Panc1 (cell line): ENCODE data around the gene ZNF292. TPM values are rescaled to one million over a fixed set of nuclear protein-coding genes. Genes with fewer than 3 reads are reported as not detected.

Experiments used
- ATAC-seq: fragments of 200-7000 bp; cut with Tn5 transposase; 2 replicates; pipeline ENCODE4 v1.9.1; 2020; ENCODE audit warnings: mild to moderate bottlenecking, moderate library complexity
- BruUV-seq: library from RNA; stranded (reverse); fragments of 400-500 nt; replicated peaks from 2 replicates; lab custom pipeline; 2021; lab: Mats Ljungman, UMichigan
- CTCF ChIA-PET: fragments of 300-600 bp; sonication (Branson Sonifier 250); formaldehyde crosslinking; loops from one replicate; lab custom pipeline; 2022; ENCODE audit warnings: antibody characterized with exemption; lab: Charles Lee
- POLR2A ChIA-PET: fragments of 300-600 bp; sonication (Branson Sonifier 250); formaldehyde crosslinking; loops from one replicate; lab custom pipeline; 2022; ENCODE audit warnings: antibody characterized with exemption; lab: Charles Lee
- DNase-seq: peaks from one replicate; pipeline ENCODE4 v3.0.0-alpha.2; 2010; ENCODE audit warnings: low read depth, low spot score
- H3K27ac ChIP-seq: 2 replicates; pipeline ENCODE4 v1.5.1; 2011; ENCODE audit warnings: mild to moderate bottlenecking, low read length, inconsistent platforms
- H3K27me3 ChIP-seq: fragments of 200-500 bp; sonication (Bioruptor generic); 2 replicates; pipeline ENCODE4 v1.6.0; 2014; ENCODE audit warnings: low read length, inconsistent platforms; ENCODE audit not compliant: control insufficient read depth, insufficient read depth
- H3K36me3 ChIP-seq: fragments of 200-500 bp; sonication (Bioruptor generic); 2 replicates; pipeline ENCODE4 v1.5.1; 2014; ENCODE audit warnings: inconsistent platforms, mild to moderate bottlenecking, low read length, moderate library complexity; ENCODE audit not compliant: control insufficient read depth, insufficient read depth
- H3K4me1 ChIP-seq: 2 replicates; pipeline ENCODE4 v1.5.1; 2011; ENCODE audit warnings: inconsistent platforms, mild to moderate bottlenecking, low read length, moderate library complexity; ENCODE audit not compliant: control insufficient read depth, insufficient read depth
- H3K4me3 ChIP-seq, 2 experiments: 2 replicates each; pipeline ENCODE4 v1.5.1; 2011 to 2012; ENCODE audit warnings: low read depth in 2 of 2, low read length in 2 of 2, mild to moderate bottlenecking in 2 of 2, inconsistent platforms in 1 of 2, moderate library complexity in 1 of 2
- H3K9me3 ChIP-seq: fragments of 200-500 bp; sonication (Bioruptor generic); 2 replicates; pipeline ENCODE4 v1.5.1; 2014; ENCODE audit warnings: low read depth, mild to moderate bottlenecking, inconsistent platforms, low read length, moderate library complexity; ENCODE audit not compliant: control insufficient read depth, insufficient read depth
- POLR2AphosphoS5 ChIP-seq: IDR thresholded peaks from 2 replicates; pipeline ENCODE4 v1.6.1; 2012; ENCODE audit warnings: mild to moderate bottlenecking, low read depth, low read length, moderate library complexity
- SIN3A ChIP-seq: IDR thresholded peaks from 2 replicates; pipeline ENCODE4 v1.6.1; 2012; ENCODE audit warnings: low read depth, mild to moderate bottlenecking, low read length, moderate library complexity, borderline replicate concordance; ENCODE audit not compliant: insufficient read depth
- TCF7L2 ChIP-seq: IDR thresholded peaks from 2 replicates; pipeline ENCODE4 v1.6.1; 2011; ENCODE audit warnings: mild to moderate bottlenecking, low read depth, low read length, inconsistent platforms
- in situ Hi-C: cut with HindIII; loops from 2 replicates; pipeline ENCODE4 v1.10.0; 2016; ENCODE audit warnings: low sequenced_read_pairs, low pct_unique_long_range_greater_than_20kb
- intact Hi-C: fragments of 100-400 bp; cut with micrococcal nuclease; formaldehyde crosslinking; loops from one replicate; pipeline ENCODE4 v1.10.0; 2022; ENCODE audit not compliant: unreplicated experiment
- total RNA-seq: library from RNA; stranded (reverse); gene quantifications from one replicate; pipeline ENCODE4 v1.2.1, GENCODE V29; 2021; ENCODE audit not compliant: unreplicated experiment
- TF ChIP-seq, protein P1 (sequence below): fragments of 450-650 bp; IDR thresholded peaks from 2 replicates; pipeline ENCODE4 v1.5.1; 2017; ENCODE audit warnings: mild to moderate bottlenecking
- TF ChIP-seq, protein P2 (sequence below), 2 experiments: IDR thresholded peaks; 2 replicates each; pipeline ENCODE4 v1.6.1; 2011 to 2012; ENCODE audit warnings: low read depth in 2 of 2, control low read depth in 1 of 2, low read length in 1 of 2, mild to moderate bottlenecking in 1 of 2, moderate library complexity in 1 of 2; ENCODE audit not compliant: insufficient read depth in 1 of 2

The ZNF292 gene
- total RNA-seq, 1 experiment from 2014 or later = 38.2 TPM

DNA sequence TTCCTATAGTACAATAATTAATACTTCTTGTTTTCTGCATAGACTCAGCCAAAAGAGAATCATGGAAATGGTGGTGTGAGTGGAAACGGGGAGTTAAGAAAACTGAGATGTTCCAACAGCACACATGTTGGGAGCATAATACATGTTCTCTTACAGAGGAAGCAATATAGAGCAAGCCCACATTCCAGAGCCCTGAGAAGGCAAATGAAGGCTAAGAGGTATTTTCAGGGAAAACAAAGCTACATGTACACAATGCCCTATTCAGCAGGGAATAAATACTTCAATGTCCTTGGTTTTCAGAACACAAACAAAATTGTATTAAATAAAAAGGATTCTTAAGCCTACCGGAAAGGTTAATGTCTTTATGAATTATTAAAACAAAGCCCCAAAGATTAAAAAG is 131.9 kb downstream of the ZNF292 start:
- intact Hi-C loops (no loop called here), in situ Hi-C loops (no loop called here)
- Histone ChIP-seq H3K9me3 (no peaks in the 10 kb centered on the region), H3K27me3 (peaks cover 16% of the 10 kb centered on the region; the same call in 1 of the 2 replicates), H3K4me1 (no peaks in the 10 kb centered on the region), H3K36me3 (no peaks in the 10 kb centered on the region), H3K4me3 (no peak overlapping the region), H3K27ac (no peak overlapping the region)
- ChIA-PET CTCF (no interaction called here), POLR2A (no interaction called here)
- ATAC-seq (no peak), DNase-seq (no peak)
- TF ChIP-seq, protein P1, sequence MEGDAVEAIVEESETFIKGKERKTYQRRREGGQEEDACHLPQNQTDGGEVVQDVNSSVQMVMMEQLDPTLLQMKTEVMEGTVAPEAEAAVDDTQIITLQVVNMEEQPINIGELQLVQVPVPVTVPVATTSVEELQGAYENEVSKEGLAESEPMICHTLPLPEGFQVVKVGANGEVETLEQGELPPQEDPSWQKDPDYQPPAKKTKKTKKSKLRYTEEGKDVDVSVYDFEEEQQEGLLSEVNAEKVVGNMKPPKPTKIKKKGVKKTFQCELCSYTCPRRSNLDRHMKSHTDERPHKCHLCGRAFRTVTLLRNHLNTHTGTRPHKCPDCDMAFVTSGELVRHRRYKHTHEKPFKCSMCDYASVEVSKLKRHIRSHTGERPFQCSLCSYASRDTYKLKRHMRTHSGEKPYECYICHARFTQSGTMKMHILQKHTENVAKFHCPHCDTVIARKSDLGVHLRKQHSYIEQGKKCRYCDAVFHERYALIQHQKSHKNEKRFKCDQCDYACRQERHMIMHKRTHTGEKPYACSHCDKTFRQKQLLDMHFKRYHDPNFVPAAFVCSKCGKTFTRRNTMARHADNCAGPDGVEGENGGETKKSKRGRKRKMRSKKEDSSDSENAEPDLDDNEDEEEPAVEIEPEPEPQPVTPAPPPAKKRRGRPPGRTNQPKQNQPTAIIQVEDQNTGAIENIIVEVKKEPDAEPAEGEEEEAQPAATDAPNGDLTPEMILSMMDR = no peak
- TF ChIP-seq TCF7L2 (no peak), SIN3A (no peak), POLR2AphosphoS5 (no peak)
- TF ChIP-seq, protein P2, sequence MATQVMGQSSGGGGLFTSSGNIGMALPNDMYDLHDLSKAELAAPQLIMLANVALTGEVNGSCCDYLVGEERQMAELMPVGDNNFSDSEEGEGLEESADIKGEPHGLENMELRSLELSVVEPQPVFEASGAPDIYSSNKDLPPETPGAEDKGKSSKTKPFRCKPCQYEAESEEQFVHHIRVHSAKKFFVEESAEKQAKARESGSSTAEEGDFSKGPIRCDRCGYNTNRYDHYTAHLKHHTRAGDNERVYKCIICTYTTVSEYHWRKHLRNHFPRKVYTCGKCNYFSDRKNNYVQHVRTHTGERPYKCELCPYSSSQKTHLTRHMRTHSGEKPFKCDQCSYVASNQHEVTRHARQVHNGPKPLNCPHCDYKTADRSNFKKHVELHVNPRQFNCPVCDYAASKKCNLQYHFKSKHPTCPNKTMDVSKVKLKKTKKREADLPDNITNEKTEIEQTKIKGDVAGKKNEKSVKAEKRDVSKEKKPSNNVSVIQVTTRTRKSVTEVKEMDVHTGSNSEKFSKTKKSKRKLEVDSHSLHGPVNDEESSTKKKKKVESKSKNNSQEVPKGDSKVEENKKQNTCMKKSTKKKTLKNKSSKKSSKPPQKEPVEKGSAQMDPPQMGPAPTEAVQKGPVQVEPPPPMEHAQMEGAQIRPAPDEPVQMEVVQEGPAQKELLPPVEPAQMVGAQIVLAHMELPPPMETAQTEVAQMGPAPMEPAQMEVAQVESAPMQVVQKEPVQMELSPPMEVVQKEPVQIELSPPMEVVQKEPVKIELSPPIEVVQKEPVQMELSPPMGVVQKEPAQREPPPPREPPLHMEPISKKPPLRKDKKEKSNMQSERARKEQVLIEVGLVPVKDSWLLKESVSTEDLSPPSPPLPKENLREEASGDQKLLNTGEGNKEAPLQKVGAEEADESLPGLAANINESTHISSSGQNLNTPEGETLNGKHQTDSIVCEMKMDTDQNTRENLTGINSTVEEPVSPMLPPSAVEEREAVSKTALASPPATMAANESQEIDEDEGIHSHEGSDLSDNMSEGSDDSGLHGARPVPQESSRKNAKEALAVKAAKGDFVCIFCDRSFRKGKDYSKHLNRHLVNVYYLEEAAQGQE (IDR thresholded peaks at IDR 0.05; ENCODE audit: insufficient read depth in 1 of 2, low read depth in 2 of 2, low read length in 1 of 2) = no peak
- BruUV-seq = no TSS peak

DNA sequence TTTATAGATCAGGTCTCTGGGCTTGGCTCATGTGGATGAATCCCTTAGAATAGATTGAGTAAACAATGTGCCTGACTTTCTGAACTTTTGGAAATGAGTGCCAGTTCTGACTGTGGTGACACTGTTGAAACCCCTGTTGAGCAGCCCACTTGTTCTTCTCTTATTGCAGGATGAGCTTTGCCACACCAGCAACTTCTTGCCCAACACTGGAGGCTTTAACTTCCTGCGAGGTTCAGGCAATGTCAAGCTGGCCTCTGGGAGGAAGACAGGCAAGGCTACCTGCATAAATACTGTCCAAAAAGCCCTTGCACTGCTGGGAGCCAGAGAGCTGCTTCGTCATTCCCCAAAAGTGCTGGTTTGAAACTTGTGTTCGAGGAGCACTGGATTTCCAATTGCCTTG is 134.2 kb downstream of the ZNF292 start:
- TF ChIP-seq, protein P2 (IDR thresholded peaks at IDR 0.05; ENCODE audit: insufficient read depth in 1 of 2, low read depth in 2 of 2, low read length in 1 of 2) = no peak
- TF ChIP-seq TCF7L2 = no peak
- no peak for TF ChIP-seq SIN3A
- TF ChIP-seq, protein P1 = no peak
- TF ChIP-seq POLR2AphosphoS5 = no peak
- Histone ChIP-seq H3K4me1 (no peaks in the 10 kb centered on the region), H3K36me3 (no peaks in the 10 kb centered on the region), H3K9me3 (no peaks in the 10 kb centered on the region), H3K4me3 (no peak overlapping the region), H3K27ac (no peak overlapping the region), H3K27me3 (peaks cover 16% of the 10 kb centered on the region; the same call in 1 of the 2 replicates)
- ATAC-seq = no peak
- ChIA-PET POLR2A (no interaction called here), CTCF (no interaction called here)
- intact Hi-C loops (no loop called here), in situ Hi-C loops (no loop called here)
- no peak for DNase-seq
- BruUV-seq = no TSS peak
